Measurements from ENCODE around the gene MT1E. TPM values are rescaled to one million over a fixed set of nuclear protein-coding genes. Genes with fewer than 3 reads are reported as not detected.

Gene MT1E
- total and polyA plus RNA-seq, 2 of the 8 experiments (the other 6 are each of a cell fraction or from before 2014, with no cell fraction given): 7.9 to 117 TPM

- TF ChIP-seq, protein P1, sequence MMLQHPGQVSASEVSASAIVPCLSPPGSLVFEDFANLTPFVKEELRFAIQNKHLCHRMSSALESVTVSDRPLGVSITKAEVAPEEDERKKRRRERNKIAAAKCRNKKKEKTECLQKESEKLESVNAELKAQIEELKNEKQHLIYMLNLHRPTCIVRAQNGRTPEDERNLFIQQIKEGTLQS (IDR thresholded peaks at IDR 0.05; ENCODE audit: insufficient read depth, low read depth, low read length): no peak
- TF ChIP-seq BCL11A (IDR thresholded peaks at IDR 0.05; ENCODE audit: low read depth in 2 of 2, low read length in 2 of 2) (no peak), GTF2F1 (IDR thresholded peaks at IDR 0.05; ENCODE audit: borderline replicate concordance, low read depth, low read length) (no peak), SP2 (IDR thresholded peaks at IDR 0.05; ENCODE audit: low read length) (no peak)
- TF ChIP-seq, protein P2, sequence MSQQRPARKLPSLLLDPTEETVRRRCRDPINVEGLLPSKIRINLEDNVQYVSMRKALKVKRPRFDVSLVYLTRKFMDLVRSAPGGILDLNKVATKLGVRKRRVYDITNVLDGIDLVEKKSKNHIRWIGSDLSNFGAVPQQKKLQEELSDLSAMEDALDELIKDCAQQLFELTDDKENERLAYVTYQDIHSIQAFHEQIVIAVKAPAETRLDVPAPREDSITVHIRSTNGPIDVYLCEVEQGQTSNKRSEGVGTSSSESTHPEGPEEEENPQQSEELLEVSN (IDR thresholded peaks at IDR 0.05): peak; percentile 83
These were observed 22.3 kb downstream of the MT1E start (continued) for GRCh38 chr16:56647641-56648431.
